Measurements from ENCODE around the gene ECM1. TPM values are rescaled to one million over a fixed set of nuclear protein-coding genes. Genes with fewer than 3 reads are reported as not detected.

The ECM1 gene
- total RNA-seq: 10 to 100 TPM in 1 of 4 donors, 1 to 10 TPM in 3; 4.2 to 11.3 (median 7.0) TPM

DNA sequence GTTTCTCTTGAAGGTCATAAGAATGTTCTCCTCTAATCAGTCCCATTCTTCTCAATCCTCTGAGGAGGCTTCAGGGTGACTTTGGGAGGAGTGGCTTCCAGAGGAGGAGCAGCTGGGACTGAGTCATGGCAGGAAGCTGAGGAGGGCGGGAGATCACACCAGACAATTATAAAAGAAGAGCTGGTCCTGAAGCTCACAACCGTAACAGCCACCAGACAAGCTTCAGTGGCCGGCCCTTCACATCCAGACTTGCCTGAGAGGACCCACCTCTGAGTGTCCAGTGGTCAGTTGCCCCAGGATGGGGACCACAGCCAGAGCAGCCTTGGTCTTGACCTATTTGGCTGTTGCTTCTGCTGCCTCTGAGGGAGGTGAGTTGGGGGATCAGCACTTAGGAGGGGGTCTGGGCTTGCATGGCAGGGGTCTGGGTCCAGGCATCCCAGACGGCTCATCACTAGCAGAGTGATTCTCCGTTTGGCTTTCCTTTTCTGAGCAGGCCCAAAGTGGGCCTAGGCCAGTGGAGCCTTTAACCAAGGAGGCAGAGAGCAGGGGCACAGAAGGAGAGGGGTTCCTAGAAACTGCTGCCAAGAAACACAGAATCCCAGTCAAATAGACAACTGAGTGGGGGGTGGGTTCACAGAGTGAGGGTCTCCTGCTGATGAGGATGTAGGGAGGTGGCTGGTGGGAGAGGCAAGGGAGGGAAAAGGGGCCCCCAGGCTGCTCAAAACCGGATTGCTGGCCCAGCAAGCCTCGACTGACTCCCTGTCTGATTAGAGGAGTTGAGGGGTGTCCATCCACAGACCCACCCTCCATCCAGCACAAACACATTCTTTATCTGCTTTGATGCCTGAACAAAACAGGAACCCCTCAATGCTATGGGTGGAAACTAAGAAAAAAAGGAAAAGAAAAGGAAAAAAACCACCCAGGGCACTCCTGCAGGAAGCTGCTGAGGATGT, at the start of gene ECM1:
TSS of gene ECM1 (plus strand) at position 198 of the 953 bp plus-strand sequence. CDS start at position 299, 101 bp downstream.
- no peak for DNase-seq
- Histone ChIP-seq H3K27me3 (no peaks in the 10 kb centered on the region), H3K4me1 (no peaks in the 10 kb centered on the region), H3K27ac (peak within 1 kb of the TSS; percentile 39 to 61 (median 40)), H3K4me3 (replicated peaks in 1 of 3) (no peak within 1 kb of the TSS), H3K9me3 (no peaks in the 10 kb centered on the region), H3K36me3 (peaks cover 14 to 16% of the 10 kb centered on the region in 2 donors)
- TF ChIP-seq CTCF (IDR thresholded peaks at IDR 0.05) (no peak), POLR2A (IDR thresholded peaks at IDR 0.05) (peak in 1 of 2 donors; percentile 14)
- 67 to 71% methylated on average over 6 to 7 of the region's 7 CpGs for WGBS, 2 donors
- intact Hi-C loops (cut with DNase I): no loop called here

DNA sequence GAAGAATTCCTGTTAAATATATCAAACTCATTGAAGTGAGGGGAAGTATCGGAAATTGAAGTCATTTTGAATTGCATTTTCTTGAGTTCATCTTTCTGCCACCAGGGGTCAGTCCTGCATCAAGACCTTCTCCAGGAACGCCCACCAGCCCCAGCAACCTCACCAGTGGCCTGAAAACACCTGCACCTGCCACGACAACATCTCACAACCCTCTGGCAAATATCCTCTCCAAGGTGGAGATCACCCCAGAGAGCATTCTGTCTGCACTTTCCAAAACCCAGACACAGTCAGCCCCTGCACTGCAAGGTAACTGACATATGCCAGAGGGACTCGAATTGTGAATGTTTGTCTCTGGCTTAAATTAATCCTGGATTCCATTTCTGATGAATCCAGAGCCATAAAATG, 43.5 kb upstream of the ECM1 start:
- Histone ChIP-seq H3K36me3 (peaks cover 0 to 21% of the 10 kb centered on the region in 2 donors), H3K27ac (no peak overlapping the region), H3K4me3 (replicated peaks in 1 of 3) (no peak overlapping the region), H3K4me1 (peaks cover 9 to 14% of the 10 kb centered on the region in 2 donors), H3K9me3 (no peaks in the 10 kb centered on the region), H3K27me3 (no peaks in the 10 kb centered on the region)
- WGBS, 2 donors: 41 to 44% methylated on average over 4 of the region's 4 CpGs
- intact Hi-C loops (cut with DNase I): loop anchor here (2.0 to 10.0 kb wide), 2 partner anchors 68 to 100 kb away; partner anchors contain the start of gene RPRD2
- peak; percentile 63 for DNase-seq
- TF ChIP-seq POLR2A (IDR thresholded peaks at IDR 0.05) (no peak), CTCF (IDR thresholded peaks at IDR 0.05) (peak; percentile 43 to 81 (median 65))

DNA sequence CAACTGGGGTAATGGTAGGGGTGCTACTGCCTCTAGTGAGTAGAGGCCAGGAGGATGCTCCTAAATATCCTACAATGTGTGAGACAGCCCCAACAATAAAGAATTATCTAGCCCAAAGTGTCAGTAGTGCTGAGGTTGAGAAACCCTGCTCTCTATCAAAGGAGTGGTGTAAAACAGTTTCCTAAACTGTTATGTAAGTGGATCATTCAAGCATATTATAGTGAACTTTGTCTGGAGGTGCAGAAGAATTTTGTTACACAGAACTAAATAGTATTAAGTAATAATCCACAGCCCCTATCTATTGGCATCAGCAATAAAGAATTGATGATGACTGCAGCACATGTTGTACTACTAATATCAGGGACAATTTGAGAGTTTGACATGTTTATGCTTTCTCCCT, 40.9 kb upstream of the ECM1 start:
- Histone ChIP-seq H3K27me3 (no peaks in the 10 kb centered on the region), H3K9me3 (no peaks in the 10 kb centered on the region), H3K27ac (peak overlapping the region in 1 of 3 donors; percentile 35), H3K4me3 (replicated peaks in 1 of 3) (no peak overlapping the region), H3K4me1 (no peaks in the 10 kb centered on the region), H3K36me3 (peaks cover 16 to 34% of the 10 kb centered on the region in 2 donors)
- DNase-seq: no peak
- intact Hi-C loops (cut with DNase I): loop anchor here (10.0 kb wide), 1 partner anchor 102 kb away; the partner anchor contains the start of gene RPRD2
- TF ChIP-seq CTCF (IDR thresholded peaks at IDR 0.05) (no peak), POLR2A (IDR thresholded peaks at IDR 0.05) (no peak)

GRCh38 chr1:150469291-150469690, 38.6 kb upstream of the ECM1 start:
- intact Hi-C loops (cut with DNase I): loop anchor here (10.0 kb wide), 1 partner anchor 104 kb away; the partner anchor contains the start of gene RPRD2
- no peaks in the 10 kb centered on the region for H3K9me3 ChIP-seq
- H3K36me3 ChIP-seq: peaks cover 24 to 40% of the 10 kb centered on the region in 2 donors
- H3K27me3 ChIP-seq: no peaks in the 10 kb centered on the region
- no peaks in the 10 kb centered on the region for H3K4me1 ChIP-seq
- no peak for TF ChIP-seq CTCF (IDR thresholded peaks at IDR 0.05)
- no peak for TF ChIP-seq POLR2A (IDR thresholded peaks at IDR 0.05)
- peak overlapping the region in 1 of 3 donors; percentile 6 for H3K27ac ChIP-seq
- DNase-seq: no peak
- 88 to 94% methylated on average over 1 of the region's 1 CpG for WGBS, 2 donors
- H3K4me3 ChIP-seq (replicated peaks in 1 of 3): no peak overlapping the region
